GM18858 (cell line): ENCODE results near the gene RERE.

Source experiments
- ATAC-seq: cut with Tn5 transposase; IDR thresholded peaks from one replicate; pipeline ENCODE4 v1.9.1; 2021; ENCODE audit not compliant: unreplicated experiment

The RERE gene

DNA sequence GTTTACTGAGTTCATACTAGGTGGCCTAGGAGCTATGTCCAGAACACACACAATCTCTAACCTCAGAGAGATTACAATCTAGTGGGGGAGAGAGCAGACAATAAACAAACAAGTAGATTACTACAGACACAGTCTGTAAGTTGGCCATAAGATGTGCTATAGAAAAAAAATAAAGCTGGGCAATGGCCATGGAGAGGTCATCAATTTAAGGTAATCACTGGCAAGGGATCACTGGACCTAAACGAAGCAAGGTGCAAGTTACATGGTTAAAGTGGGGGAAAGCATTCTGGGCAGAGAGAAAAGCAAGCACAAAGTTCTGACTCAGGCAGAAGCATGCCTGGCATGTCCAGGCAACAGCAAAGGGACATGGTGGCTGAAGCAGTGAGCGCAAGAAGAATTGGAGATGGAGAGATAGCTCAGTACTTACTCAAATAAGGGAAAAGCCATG lies 147.0 kb downstream of the RERE start:
- no peak for ATAC-seq

DNA sequence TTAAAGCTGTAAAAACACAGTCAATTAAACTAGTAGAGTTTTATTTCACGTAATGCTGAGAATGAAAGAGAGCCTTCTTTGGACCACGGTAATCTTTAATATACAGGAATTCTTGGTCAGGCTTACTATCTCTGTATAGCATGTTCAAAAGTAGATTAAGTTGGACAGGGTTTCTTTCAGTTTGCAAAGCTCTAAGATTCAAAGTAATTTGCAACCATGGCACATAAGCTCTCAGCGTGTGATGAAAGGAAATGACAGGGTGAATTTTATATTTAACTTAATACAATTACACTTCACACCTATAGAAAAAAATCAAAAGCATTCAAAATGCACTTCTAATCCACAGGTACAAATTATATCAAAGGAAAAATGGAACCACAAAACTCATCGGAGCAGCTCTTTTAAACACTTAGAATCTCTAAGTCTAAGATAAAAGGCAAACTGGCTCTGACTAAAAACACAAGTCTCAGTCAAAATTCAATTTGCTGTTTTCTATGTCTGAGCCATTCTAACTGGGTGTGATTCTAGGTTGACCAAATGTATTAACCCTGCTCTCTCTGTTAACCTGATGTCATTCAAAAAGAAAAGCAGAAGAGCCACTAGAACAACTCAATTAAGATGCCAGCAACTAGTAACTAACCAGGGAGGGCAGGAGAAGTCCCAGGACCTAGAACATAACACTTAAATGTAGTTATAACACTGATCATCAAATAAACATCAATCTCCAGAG lies 147.7 kb downstream of the RERE start:
- ATAC-seq: no peak

DNA sequence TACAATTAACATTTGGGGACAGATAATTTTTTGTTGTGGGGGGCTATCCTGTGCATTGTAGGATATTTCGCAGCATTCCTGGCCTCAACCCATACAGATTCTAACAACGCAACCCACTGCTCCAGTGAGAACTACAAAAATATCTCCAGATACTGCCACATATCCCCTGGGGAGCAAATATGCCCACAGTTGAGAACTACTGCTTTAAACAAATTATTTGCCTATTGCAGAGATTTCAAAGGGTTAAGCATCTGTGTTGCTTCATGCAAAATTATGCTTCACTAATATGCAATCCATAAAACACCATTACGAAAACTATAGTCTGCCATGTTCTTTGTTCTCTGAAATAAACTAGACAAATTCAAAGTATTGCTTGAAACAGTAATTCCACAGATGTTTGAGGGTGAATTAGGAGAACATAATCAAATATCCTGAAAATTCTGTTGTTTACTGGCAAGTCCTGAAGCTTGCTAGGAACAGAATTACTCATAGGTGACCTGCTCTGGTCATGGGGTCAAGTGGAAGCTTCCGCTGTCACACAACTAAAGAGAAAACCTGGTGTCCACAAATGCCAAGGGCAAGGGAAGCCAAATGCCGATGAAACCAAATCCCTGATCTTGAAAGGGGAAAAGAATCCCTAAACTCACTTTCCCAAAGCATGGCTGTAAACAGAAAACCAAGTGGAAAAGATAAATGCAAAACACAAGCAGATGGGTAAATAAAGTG lies 149.4 kb downstream of the RERE start:
- no peak for ATAC-seq

DNA sequence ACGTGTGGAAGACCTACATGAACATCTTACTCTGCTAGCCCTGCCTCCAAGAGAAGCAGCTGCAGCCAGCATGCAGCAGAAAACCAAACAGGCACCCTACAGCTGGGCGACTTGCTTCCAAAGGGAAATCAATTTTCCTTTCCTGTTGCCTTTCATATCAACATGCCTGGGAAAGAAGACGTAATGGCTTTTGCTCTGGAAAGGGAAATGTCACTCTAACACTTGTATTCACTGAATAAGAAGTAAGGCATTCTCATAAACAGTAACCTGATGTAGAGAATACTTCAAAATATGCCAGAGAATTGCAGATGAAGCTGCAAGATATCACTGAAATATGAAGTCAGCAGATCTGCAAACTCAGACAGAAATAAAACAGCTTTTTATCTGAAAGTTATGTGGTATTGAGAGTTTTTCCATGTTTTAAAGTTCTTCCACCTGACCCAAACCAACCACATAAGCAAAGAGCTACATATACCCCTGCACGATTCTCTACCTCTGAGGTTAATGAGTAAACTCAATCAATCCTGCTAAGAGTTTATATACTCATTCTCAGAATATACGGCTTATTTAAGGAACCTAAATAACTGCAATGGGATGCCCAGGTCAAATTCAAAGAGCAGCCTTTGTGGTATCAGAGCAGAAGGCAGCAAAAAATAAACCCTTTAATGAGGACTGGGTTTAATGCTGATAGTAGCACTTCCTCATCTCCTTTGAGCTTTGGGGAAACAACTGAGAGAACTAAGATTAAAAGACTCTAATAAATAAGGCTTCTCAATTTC lies 150.9 kb downstream of the RERE start:
- ATAC-seq: no peak

DNA sequence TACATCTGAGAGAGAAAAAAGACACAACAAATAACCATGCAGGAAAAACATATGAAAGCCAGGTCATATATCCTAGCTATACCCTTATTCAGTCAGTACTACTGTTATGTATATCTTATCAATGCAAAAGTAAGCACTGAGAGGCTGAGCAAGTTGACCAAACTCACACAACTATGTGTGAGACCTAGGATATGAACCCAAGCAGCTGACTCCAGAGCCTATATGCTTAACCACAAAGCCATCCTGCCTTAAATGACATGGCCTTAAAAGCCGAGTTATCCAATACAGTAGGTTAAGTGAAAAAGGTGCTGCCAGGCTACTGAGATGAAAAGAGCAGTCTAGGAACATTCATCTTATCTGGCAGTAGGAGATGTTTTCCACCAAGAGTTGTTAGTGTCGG lies 151.6 kb downstream of the RERE start:
- ATAC-seq: no peak

DNA sequence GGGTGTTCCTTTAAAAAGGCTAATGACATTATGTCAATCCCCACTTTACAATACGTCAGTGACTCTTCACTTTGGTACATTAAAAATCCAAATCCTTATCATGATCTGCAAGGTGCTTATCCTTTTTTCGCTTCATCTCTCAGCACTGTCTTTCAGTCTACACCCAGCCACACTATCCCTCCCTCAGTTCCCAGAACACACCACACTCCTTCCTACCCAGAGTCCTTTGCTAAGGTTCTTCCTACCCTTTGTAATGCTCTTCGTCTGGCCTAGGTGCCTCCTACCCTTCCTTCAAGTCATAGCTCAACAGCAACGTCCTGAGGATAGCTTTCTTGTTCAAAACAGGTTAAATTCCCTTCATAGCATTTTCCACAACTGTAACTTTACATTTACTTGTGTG lies 152.6 kb downstream of the RERE start:
- no peak for ATAC-seq

DNA sequence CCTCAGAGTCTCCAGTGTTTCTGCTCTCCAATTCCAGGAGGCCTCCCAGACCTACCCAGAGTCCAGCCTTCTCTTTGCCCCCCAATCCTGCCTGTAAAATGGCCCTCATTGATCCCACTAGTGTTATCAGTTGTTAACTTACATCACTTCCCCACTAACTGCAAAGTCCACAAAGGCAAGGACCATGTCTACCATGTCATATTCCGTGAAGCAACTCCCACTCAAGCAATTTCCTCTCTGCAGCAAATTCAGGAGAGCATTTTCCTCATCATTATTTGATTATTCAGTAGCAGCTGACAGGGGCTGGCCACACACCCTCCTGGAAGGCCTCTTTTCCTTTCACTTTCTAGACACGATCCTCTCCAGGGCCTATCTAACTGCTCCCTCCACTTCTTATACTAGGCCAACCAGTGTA lies 153.5 kb downstream of the RERE start:
- ATAC-seq: no peak

DNA sequence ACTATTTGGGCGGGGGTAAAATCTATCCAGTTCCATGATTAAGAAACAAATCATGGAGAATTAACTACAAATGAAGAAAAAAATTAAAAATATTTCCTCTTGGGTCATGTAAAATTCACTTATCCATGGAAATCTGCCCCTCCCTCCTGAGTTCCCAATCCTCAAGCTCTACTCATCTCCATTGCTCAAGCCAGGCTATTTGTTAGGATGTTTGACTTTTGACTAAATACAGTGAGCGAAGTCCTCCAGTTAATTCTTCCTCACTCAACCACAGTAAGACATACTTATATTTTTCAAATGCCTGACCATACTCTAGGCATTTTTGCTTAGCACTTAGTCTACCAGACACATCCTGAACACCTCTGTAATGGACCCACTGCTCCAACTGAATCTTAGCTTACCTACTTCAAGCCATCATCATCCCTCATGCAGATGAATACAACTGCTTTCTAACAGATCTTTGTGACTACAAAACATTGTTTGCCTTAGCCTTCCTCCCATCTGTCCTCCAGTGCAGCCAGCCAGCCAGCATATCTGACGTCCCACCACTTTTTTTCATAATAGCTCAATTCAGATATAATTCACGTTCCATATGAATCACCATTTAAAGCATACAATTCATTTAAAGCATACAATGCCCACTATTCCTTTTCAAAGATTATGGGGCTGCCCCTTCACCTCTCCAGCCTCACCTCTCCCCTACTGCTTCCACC lies 154.2 kb downstream of the RERE start:
- no peak for ATAC-seq

DNA sequence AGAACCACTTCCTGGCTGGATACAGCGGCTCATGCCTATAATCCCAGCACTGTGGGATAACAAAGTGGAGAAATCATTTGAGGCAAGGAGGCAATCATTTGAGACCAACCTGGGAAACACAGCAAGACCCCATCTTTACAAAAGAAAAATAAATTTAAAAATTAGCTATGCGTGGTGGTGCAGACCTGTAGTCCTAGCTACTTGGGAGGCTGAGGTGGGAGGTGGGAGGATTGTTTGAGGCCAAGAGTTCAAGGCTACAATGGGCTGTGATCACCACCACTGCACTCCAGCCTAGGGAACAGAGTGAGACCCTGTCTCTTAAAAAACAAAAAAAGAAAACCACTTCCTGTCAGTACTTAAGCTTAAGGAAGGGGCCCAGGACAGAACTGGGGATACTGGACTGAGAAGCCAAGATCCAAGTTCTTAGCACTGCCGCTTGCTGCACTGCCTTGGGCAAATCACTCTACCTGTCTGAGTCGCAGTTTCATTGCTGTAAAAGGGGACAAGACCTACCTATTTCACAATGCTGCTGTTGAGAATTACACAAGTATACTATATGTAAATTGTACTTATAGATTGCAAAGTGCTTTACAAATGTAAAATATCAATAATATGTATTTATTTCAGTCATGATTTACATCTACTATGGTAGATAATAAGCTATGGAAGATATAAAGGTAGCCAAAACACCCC lies 154.9 kb downstream of the RERE start:
- no peak for ATAC-seq

DNA sequence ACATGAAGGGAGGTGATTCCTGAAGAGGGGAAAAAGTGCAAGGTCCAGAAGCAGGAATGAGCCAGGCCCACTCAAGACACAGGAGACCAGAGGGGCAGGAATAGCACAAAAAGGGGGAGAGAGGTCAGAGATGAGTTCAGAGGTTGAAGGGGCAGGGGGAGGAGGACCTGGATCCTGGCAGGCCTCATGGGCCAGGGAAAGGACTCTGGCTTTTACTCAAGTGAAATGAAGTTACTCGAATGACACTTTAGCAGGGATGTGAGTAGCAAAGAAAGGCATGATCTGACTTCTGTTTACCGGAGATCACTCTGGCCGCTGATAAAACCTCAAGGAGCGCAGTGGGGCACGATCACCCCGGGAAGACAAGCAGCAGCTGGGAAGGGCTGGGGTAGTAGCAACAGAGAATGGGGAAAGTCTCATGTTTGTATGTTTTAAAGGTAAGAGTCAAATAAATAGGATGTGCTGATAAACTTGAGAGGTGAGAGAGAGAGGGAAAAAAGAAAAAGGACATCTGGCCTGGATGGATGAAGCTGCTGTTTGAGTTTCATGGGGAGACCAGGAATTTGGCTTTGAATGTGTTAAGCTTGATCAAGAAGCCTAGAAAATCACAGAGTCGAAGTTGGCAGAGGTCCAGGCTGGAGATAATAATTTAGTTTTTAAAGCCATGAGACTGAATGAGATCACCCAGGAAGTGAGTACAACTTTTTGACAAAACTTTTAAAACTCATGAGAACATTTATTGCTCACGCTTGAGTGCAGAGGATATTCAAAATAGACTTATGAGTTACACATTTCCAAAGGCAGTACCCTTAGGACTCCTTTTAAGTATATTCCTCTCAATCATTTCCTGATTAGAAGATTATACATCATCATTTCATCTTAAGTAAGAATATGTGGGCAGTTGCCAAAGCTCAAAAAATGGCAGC lies 156.0 kb downstream of the RERE start:
- ATAC-seq: no peak

DNA sequence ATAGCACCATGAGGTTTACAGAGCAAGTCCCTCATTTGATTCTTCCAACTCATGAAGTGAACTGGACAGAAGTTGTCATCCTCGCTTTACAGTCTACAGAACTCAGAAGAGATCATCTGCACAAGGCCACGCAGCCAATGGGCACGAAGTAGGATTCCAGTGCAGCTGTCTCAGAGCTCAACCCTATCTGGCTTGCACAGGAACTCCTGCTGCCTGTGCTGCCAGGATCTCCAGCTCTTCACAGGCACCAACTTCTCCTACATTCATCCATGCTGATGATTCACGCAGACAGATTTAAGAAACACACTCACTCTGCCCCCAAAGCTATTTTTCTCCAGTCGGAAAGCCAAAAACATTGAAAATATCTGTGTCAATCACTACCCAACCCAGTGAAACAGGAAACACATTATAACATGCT lies 157.0 kb downstream of the RERE start:
- ATAC-seq: no peak

DNA sequence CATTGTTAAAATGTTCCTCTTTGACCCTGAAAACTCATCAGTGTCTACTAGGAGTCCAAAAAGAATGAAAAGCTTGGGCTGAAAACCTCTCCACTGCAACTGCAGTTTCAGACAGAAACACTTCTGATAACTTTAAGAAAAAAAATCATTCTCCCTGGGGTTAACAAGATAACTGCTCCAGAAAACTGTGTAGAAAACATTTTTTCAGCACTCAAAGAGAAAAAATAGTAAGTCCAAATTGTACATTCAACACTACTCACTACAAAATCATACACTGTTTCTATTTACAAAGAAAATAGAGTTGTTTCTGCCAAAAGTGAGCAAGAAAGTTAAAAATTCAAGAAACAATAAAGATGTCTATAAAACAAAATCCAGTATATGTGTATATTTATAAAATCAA lies 157.8 kb downstream of the RERE start:
- ATAC-seq: no peak

DNA sequence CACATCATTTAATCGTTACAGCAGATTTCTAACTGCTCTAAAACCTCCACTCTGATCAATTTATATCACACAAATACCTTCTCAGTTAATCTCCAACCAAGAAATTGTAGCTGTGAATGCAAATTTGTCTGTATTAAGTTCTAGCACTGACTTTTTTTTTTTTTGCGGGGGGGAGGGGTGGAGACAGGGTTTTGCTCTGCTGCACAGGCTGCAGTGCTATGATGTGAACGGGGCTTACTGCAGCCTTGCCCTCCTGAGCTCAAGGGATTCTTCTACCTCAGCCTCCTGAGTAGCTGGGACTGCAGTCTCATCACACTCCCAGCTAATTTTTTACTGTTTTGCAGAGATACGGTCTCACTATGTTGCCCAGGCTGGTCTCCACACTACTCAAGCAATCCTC lies 163.6 kb downstream of the RERE start:
- ATAC-seq: no peak

DNA sequence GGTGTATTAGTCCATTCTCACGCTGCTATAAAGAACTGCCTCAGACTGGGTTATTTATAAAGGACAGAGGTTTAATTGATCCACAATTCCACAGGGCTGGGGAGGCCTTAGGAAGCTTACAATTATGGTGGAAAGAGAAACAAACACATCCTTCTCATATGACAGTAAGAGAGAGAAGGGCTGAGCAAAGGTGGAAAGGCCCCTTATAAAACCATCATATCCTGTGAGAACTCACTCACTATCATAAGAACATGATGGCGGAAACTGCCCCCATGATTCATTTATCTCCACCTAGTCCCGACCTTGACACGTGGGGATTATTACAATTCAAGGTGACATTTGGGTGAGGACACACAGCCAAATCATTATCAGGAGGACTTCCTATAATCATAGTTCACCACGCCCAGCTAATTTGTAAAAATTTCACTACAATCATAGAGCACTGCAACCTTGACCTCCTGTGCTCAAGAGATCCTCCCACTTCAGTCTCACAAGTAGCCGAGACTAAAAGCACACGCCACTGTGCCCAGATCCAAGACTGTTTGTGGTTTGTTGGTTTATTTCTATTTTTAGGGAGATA lies 164.9 kb downstream of the RERE start:
- no peak for ATAC-seq

DNA sequence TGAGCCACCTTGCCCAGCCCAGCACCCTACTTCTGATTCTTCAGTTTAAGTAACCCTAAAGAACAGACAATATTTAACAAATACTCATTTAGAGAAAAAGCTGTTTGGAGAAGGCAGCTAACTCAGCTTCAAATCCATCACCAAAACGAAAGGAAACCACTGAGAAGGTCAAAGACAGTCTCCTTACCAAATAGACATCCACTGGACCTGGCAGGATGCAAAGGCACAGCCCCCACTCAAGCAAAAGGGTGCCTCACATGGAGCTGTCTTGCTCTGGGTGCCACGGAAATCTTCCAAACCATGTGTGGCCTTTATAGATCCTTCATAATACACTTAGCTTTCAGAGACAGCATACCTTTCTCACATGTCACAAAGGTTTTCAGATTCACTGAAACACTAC lies 165.5 kb downstream of the RERE start:
- no peak for ATAC-seq

DNA sequence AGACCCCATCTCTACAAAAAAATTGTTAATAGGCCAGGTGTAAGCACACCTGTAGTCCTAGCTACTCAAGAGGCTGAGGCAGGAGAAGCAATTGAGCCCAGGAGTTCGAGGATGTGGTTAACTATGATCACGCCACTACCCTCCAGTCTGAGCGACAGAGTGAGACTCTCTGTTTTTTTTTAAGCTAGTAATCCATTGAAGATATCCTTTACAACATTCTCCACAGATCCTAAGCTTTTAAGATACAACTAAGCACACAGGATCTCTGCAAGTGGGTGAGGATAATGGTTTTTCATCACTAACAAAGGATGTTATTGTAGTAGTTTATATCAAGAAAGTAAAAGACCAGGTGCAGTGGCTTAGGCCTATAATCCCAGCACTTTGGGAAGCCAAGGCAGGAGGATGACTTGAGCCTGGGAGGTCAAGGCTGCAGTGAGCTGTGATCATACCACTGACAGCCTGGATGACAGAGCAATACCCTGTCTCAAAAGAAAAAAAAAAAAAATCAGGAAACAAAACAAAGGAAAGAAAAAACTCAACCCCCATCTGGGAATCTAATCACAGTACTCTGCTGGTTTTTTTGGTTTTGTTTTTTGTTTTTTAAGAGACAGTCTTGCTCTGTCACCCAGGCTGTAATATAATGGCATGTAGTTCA lies 166.1 kb downstream of the RERE start:
- ATAC-seq: no peak

DNA sequence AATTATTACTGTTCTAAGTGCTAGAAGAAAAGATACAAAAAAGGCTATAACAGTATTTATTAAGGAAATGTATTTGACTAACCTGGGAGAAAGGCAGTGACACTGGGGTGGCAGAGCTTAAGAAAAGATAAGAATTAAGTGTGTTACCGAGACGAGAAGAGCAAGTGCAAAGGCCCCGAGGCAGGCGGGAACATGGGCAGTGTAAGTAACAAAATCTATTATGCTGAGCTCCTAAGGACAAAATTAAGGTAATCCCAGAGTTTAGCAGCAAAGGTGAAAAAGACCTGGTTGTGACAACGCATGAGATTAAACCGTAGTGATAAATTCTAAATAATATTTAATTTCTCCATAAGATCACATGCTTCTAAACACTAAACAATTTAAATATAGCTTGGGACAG lies 167.6 kb downstream of the RERE start:
- no peak for ATAC-seq

DNA sequence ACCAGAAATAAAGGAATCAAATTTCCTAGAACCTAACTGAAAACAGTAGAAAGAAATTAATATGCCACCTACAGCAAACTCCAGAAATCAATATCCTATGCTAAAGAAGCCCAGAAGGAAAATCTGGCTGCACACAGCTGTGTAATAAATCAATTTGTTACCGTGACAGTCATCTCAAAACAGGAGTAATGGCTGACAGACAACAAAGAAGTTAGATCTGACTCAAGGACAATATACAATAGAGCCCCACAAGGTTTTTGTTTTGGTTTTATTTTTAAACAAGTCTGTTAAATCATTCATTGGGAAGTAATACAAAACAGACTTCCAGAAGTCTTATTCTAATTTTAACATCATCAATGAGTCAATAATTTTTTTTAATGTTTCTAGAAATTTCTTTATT lies 168.4 kb downstream of the RERE start:
- no peak for ATAC-seq

DNA sequence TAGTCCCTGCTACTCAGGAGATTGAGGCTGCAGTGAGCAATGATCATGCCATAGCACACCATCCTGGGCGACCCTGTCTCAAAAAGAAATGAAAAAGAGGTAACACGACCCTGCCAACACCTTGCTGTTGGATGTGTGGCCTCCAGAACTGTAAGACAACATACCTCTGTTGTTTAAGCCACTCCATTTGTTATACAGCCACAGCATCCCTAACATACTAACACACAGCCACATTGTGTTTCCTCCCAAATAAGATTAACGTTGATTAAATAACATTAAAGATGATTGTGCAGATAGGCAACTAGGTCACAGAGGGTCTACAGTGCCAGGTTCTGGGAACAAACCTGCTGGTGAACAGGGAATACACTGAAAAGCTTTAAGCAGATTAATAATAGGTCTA lies 170.4 kb downstream of the RERE start:
- ATAC-seq: no peak
